ENCODE data around the gene MYO1E.
"Not testable (repeated sequence)": the region's sequence is repeated elsewhere in the genome, so short reads cannot be mapped to it uniquely, and the experiment has no call there.

The MYO1E gene

DNA sequence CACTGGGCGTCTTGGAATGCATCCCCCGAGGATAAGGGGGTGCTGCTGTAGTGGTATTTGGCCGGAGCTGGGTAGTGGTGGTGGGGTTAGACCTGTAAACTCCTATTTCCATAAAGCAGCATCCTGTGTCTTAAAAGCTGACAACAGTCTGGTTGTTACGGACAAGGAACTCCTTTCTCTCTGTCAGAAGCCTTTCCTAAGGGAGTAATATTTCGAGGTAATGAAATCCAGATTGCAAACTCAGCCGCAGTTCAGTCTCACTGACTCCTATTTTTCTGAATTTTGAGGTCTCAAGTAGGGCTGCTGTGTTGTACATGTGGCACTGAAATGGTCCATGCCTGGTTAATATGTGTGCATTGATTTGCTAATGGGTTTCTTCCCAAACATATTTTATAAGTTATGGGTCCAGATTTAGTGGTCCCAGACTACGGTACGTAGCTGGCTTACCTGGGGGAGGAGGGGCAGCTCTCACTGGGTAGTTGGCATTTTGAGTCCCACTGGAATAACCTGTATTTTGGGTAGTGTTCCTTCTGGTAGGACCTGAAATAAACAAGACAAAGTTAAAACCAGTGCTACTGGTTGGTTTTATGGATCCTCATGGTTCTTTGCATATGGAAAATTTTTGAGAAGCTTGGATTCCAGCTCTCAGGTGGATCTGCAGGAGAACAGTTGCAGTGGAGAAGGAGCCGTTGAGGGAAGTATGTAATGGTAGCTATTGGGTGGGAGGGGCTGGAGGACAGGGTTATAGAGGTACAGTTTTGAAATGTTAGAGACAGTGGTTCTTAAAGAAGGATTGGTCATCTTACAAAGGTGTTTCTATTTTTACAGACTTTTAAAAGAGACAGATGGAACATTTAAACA lies 214.6 kb downstream of the MYO1E start:
- DNase-seq, result no peak

DNA sequence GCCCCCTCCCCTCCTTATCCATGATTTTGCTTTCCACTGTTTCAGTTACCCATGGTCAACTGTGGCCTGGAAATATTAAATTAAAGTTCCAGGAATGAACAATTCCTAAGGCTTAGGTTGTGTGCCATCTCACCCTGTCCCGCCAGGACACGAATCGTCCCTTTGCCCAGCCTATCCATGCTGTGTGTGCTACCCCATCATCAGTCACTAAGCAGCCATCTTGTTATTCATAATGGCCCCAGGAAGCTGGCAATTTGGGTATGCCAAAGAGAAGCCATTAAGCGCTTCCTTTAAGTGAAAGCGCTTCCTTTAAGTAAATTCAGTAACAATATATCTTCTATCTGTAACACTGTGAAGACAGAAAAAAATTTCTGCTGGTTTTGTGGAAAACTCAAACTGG lies 215.3 kb downstream of the MYO1E start:
- no peak for DNase-seq

DNA sequence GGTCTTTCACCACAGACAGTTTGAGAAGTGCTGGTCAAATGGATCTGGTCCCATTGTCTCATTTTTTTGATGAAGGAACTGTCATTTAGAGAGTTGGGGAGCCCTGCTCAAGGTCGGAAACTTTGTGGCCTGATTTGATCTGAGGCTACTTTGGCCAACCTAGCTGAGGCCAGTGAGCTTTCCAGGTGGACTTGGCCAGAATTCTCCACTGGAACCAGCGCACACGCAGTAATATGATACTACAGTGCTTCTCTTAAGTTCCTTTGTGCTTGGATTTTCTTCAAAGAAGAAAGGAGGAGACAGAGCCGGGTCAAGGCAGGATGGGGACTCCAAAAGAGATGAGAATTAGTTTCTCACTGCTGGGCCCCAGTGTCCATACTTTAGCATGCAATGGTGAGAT lies 217.2 kb downstream of the MYO1E start:
- DNase-seq, result no peak

DNA sequence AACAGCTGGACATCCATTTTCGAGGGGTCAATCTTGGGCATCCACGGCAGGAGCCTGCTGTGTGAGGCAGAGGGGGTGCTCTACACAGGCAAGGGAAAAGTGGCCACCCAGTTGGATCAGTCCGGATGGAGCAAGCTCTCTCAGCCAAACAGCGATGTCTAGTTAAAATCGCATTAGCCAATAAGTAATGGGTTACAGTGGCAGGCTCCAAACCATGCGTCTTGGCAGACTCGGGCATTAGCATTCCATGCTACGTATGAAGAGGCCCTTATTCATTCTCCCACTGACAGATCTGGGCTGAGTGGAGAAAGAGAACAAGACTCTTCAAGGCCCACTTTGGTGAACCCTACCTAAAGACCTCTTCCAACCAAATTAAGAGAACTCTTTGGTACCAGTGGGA lies 218.4 kb downstream of the MYO1E start:
- no peak for DNase-seq

DNA sequence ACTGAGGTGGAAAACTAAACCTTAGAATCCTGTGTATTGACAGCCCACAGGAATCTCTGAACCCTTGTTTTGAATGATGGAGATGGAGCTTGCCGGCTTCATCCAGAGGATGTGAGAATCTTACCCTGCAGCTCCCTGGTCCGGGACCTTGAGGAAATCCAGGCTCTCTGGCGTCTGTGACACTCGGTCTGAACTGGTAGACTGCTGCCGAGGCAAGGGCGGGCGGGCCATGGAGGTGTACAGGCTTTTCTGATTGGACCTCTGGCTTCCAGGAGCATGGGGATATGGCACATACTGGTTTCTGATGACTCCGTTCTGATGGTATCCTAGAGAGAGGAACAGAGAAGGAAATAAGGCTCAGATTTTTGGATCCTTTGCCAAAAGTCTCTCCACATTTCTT lies 219.2 kb downstream of the MYO1E start:
- no peak for DNase-seq

DNA sequence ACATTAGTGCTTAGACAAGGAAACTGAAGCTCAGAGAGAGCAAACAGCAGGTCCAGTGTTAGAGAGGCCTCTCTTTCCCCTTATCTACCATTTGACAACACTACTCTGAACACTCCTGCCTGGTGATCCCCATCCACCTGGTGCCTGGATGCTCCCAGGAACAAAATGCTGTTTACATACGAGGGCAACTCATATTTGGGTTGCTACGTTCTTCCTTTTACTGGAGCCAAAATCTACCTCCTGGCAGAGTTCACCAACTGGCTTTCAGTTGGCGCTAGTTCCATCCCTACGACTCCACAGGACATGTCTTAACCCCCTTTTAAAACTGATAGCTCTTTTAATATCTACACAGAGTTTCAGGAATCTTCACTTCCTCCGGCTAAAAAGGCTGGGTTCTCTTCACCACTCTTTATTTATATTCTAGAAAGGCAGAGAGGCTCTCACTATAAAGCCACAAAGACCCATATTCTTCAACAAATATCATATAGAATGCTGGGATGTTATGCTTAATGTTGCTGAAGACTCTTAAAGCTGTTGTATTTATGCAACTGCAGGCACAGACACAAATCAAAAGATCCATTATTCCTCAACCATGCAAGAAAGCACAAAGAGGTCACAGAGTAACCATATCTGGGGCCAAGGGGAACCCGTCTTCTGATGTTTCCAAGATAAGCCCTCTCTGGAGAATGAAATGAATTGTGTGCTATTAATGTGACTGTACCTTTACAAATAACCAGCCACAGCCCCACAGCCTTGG lies 219.8 kb downstream of the MYO1E start:
- no peak for DNase-seq

DNA sequence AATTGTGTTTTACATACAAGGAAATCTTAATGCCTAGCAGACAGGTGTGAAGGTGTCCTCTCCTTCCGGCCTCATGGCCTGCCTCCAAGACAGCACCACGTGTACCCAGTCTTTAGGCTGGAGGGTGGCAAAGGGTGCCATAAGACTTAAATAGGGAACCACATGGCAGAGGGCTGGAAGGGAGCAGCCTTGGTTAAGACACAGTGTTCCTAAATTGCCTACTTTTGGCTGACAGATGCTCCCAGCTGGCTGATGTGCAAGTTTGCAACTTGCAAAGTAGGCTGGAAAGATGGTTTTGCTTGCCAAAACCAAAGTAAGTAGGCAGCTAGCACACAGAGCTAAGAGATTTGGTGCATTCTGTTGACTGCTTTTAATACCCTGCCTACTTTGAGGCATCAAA lies 222.5 kb downstream of the MYO1E start:
- no peak for DNase-seq

DNA sequence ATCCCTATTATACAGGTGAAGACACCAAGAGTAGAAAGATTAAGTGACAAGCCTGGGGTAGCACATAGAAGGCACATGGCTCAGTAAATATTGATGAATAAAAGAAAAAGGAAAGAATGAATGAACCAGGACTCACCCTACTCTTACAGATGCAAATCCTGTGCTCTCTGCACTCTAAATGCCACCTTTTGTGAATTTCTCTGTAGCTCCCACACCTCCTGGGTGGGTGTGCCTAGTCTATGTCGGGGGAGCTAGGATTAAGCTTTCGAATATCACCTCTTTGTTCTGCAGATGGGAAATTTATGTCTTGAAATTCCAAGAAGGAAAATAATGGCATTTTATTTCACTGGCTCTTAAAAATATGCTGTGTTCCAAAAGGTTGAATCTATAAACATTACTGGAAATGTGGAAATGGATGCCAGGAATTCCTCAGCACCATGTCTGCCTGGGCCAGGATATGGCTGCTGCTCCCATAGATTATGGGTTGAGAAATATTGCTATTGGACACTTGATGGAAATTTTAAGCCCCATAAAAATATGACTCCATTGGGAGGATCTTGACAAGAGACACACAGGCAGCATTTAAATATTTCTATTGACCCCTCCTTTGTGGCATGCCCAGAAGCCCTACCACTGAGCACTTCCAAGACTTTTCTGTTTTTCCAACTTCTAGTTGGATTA lies 224.4 kb downstream of the MYO1E start:
- no peak for DNase-seq

DNA sequence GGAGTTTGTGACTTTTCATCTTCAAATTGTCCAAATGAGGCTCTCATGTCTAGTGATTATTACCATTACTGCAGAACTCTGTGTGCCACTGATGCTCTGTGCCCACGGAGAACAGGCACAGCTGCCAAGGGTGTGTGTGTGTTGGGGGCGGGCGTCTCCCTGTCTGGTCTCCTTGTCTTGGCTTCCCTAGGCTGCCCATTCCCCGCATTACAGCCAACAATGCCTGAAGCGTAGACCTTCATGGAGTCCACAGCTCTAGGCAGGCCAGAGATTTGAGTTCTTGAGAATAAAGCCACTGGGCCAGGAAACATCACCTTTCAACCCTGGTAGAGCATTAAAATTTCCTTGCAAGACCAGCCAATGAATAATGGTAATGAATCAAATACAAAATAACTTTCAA lies 225.0 kb downstream of the MYO1E start:
- DNase-seq, result no peak

DNA sequence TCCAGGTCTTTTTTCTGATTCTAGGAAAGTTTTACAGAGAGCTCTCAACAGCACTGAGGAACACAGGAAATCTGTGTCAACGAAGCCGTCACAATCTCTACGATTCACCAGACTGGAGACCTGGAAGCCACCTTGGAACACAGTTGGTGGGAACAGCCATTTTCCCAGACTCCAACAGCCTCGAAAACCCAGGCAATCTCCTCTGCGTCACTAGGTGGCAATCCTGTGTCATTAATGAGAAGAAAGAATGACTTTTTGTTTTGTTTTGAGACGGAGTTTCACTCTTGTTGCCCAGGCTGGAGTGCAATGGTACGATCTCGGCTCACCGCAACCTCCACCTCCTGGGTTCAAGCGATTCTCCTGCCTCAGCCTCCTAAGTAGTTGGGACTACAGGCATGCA lies 228.1 kb downstream of the MYO1E start:
- not testable (repeated sequence) for DNase-seq

DNA sequence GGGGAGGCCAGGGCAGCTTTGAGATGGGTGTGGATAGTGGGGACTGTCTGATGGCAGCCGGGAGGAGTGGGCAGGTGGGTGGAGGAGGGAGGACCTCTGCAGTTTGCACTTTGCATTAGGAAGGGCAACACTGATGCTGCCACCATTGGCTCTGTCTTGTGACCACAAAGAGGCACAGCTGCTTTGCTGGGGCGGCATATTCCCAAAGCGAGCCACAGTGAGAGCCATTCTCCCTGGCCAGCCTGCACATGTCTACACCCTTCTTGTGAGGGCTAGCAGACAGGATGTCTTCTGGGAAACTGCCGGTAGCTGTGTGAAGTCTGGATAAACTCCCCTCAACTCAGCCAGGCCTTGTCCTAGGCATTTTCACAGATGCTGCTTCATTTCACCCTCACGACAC lies 229.4 kb downstream of the MYO1E start:
- DNase-seq, result no peak

DNA sequence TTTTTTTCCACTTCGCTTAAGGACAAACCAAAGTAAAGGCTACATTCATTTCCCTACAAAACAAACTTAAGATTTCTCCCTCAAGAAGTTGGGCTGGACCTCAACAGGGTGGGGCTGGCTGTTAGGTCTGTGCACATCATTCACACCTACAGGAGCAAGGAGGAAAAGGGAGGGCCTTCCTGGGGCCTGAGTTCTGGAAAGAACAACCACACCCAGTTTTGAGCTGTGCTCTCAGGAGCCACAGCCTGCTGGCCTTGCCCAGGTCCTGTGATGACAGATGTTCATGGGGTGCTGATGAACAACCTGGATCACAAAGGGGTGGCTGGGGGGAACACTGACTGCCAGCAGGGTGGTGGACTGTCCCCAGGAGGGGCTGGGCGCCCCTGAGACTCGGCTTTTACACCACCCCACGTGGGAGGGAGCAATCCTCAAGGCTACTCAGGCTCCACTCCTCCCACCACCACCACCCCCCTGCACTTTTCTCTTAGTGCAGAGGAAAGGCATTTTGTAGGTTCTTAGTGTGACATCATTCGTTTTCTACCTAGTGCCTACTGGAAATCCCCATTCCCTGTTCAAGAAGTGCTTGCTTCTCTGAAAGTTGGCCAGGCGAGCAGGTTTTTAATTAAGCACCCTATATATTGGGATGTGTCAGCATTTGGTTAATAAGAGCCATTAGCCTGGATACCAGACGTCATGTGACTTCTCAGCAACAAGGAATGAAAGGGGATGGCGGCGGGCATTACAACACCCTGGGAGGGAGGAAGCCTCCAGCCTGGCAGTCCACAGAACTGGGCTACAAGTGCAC lies 232.0 kb downstream of the MYO1E start:
- no peak for DNase-seq

DNA sequence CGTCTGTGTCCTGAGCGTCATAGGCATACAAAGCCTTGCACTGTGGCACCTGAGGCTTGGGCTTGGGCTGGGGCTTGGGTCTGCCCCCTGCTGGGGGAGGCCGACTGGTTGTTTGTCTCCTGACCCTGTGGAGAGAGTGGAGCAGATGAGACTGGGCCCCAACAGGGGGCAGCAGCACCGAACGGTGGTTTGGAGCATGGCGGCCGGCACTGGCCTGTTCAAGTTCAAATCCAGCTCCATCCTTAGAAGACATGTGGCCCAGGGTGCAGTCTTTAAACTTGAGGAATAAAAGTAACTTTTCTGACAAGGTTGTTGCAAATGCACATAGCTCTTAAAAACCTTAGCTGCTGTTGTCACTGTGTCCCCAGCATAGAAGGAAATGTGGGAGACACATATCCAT lies 234.4 kb downstream of the MYO1E start:
- peak; percentile 64 for DNase-seq

DNA sequence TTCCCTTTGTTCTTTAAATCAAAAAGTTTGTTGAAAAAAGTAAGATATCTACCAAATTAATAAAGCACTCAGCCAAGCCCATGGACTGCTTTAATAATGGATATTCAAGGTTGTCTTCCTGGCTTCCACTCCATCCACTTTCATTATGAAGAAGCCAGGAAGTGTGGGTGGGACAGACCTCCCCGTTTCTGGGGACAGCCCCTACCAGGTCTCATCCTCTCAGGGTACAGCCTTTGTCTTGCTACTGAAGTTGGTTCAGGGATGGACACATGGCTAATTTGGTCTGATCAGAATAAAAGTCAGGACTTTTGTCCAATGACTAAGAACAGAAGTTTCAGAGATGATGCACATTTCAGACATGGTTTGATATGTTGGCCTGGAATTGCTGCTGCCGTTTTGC lies 235.1 kb downstream of the MYO1E start:
- DNase-seq, result peak; percentile 29

DNA sequence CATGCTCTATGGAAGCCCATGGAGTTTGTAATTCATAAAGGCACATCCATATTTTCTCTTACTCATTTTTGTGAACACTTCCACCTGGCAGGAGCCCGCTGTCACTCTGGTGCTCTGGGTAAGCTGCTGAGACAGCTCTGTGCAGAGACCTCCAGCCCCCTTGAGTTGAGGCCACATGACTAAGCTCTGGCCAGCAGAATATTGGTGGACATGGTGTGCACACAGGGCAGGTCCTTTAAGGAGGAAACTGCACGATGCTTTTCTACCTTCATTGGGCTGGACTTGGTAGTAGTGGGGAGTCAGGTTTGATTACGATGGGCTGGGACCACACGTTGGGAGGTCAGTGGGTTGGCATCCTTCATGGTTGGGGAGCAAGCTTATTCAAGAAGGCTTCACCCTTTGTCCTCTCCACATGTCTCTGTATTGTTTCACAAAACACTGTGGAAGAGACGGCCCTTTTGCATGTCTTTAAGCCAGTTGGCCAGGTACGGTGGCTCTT lies 238.7 kb downstream of the MYO1E start:
- no peak for DNase-seq

DNA sequence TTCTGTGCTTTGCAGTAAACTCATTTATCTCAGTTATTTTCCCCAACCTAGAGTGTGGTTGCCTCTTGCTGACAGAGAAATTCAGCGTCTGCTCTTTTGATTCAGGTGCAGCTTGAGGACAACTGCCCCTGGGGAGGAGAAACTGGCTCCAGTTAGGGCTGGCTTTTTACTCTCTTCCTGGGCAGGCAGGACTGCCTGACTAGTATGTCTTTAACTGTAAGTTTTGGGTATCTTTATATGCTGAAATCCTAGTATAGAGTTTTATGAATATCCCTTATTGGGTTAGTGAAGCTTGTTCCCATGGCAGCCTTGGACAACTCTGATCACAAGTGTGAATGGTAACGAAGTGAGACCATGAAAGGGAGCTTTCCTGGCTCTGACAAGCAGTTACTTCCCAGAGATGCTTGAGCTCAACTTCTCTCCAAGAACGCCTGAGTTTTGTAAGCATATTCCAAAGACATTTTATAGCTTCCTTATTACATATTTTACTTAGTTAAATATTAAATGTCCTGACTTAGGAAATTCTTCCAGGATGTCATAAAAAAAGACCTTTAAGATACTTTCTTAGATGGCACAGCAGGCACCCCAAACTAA lies 240.6 kb downstream of the MYO1E start:
- DNase-seq, result no peak

DNA sequence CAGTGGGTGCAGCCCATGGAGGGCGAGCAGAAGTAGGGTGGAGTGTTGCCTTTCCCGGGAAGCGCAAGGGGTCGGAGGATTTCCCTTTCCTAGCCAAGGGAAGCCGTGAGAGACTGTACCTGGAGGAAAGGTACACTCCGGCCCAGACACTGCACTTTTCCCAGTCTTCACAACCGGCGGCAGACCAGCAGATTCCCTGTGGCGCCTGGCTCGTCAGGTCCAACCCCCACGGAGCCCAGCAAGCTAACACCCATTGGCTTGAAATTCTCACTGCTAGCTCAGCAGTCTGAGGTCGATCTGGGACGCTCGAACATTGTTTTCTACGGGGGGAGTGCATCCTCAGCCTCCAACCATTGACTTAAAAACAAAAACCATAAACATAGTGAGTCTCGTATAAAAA lies 241.2 kb downstream of the MYO1E start:
- no peak for DNase-seq

DNA sequence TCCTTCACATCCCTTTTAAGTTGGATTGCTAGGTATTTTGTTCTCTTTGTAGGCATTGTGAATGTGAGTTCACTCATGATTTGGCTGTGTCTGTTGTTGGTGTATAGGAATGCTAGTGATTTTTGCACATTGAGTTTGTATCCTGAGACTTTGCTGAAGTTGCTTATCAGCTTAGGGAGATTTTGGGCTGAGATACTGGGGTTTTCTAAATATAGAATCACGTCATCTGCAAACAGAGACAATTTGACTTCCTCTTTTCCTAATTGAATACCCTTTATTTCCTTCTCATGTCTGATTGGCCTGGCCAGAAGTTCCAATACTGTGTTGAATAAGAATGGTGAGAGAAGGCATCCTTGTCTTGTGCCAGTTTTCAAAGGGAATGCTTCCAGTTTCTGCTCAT lies 245.4 kb downstream of the MYO1E start:
- DNase-seq, result not testable (repeated sequence)

DNA sequence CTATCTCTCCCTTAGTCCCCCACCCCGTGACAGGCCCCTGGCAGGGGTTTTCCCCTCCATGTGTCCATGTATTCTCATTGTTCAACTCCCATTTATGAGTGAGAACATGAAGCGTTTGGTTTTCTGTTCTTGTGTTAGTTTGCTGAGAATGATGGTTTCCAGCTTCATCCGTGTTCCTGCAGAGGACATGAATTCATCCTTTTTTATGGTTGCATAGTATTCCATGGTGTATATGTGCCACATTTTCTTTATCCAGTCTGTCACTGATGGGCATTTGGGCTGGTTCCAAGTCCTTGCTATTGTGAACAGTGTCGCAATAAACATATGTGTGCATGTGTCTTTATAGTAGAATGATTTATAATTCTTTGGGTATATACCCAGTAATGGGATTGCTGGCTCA lies 247.0 kb downstream of the MYO1E start:
- DNase-seq, result not testable (repeated sequence)

DNA sequence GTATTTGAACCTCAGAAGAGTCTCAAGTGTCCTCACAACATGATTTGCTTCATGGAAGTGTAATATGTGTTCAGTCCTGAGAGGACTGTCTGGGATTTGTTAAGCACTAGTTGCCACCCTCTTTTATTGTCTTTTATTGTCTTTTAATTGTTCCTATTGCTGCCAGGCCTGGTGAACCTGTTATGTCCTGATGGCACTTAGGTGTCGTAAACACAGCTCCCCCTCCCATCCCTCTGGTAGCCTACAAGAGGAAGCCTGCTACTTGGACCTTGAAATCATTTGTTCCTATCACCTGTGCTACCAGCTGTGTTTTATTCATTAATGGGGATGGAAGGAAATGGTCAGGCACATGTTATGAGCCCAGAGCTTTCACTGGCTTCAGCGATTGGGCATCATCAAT lies 248.4 kb downstream of the MYO1E start:
- no peak for DNase-seq

DNA sequence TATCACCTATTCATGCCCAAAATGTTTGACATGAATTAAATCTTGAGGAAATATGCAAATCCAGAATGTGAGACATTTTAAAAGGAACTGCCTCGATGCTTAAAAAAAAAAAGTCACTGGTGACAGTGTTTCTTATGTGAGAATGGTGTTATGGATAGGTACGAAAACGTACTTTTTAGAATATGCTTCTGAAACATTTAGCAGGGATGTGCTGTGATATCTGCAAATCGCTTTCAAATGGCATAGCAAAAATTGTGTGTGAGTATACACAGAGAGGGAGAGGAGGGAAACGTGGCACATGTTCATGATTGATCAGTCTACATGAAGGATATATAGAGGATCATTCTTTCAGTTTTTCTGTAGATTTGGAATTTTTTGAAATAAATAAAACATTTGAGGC lies 251.7 kb downstream of the MYO1E start:
- no peak for DNase-seq

DNA sequence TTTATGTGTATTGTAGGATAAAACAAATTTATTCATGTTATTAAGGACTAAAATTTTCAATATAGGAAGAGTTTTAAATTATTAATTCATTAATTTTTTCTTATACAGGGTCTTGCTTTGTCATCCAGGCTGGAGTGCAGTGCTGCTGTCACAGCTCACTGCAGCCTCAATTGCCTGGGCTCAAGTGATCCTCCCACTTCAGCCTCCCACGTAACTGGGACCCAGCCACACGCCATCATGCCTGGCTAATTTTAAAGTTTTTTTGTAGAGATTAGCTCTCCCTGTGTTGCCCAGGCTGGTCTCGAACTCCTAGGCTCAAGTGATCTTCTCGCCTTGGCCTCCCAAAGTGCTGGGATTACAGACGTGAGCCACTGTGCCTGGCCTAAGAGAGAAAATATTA lies 253.0 kb downstream of the MYO1E start:
- no peak for DNase-seq

Measured in activated CD4-positive, alpha-beta T cell treated with anti-CD3 and anti-CD28 coated beads, Interleukin-2, amount 50 U/mL, for 16 hours (primary cell).